ENCODE measurements around the gene TNP2. TPM values are rescaled to one million over a fixed set of nuclear protein-coding genes. Genes with fewer than 3 reads are reported as not detected.
"Not testable (repeated sequence)": the region's sequence is repeated elsewhere in the genome, so short reads cannot be mapped to it uniquely, and the experiment has no call there.

Gene TNP2
- total RNA-seq, 1 donor from 2014 or later = not detected

DNA sequence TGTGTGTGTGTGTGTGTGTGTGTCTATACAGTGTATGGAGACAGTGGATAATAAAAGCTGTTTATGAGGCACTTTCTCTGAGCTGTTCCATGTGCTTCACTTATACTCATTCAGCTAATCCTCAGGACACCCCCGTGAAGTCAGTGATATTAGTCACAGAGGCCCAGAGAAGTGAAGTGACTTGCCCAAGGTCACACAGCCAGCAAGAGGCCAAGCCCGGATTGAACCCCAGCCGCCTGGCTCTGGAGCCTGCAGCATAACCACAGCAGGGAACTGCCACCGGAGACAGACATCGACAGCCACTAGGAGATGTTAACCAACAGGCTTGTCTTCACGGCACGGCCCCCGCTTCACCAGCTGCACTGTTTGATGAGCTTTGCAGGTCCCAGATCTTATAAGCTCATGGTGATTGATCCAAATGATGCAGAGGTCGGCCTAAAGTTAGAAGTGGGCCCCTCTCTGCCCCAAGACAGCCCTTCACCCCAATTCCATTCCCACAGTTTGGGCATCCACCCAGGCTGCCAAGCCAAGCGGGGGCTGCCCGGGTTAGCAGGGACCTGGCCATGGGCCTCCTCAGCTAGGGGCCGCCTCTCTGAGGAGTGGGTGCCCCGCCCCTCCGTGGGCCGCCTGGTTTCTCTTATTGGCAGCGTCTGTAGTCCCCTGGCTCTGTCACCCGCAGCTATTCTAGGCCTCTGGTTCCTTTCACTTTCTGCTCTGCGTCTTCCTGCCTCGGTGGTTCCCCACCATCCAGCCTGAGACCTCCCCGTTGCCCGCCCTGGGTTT is 44.0 kb downstream of the TNP2 start:
- Histone ChIP-seq H3K4me1 (peaks cover 17% of the 10 kb centered on the region), H3K27me3 (no peaks in the 10 kb centered on the region), H3K9me3 (no peaks in the 10 kb centered on the region), H3K4me3 (no peak overlapping the region), H3K36me3 (no peaks in the 10 kb centered on the region), H3K27ac (peak overlapping the region; percentile 61)
- no peak for DNase-seq (ENCODE audit: extremely low spot score in 2 of 2)
- intact Hi-C loops (cut with DNase I) = no loop called here
- TF ChIP-seq, protein P1, sequence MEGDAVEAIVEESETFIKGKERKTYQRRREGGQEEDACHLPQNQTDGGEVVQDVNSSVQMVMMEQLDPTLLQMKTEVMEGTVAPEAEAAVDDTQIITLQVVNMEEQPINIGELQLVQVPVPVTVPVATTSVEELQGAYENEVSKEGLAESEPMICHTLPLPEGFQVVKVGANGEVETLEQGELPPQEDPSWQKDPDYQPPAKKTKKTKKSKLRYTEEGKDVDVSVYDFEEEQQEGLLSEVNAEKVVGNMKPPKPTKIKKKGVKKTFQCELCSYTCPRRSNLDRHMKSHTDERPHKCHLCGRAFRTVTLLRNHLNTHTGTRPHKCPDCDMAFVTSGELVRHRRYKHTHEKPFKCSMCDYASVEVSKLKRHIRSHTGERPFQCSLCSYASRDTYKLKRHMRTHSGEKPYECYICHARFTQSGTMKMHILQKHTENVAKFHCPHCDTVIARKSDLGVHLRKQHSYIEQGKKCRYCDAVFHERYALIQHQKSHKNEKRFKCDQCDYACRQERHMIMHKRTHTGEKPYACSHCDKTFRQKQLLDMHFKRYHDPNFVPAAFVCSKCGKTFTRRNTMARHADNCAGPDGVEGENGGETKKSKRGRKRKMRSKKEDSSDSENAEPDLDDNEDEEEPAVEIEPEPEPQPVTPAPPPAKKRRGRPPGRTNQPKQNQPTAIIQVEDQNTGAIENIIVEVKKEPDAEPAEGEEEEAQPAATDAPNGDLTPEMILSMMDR (IDR thresholded peaks at IDR 0.05) = no peak
- TF ChIP-seq POLR2AphosphoS5 (IDR thresholded peaks at IDR 0.05; ENCODE audit: insufficient read depth in 1 of 2, low read depth in 1 of 2) (peak in 1 of 2 donors; percentile 20), POLR2A (IDR thresholded peaks at IDR 0.05) (no peak)

DNA sequence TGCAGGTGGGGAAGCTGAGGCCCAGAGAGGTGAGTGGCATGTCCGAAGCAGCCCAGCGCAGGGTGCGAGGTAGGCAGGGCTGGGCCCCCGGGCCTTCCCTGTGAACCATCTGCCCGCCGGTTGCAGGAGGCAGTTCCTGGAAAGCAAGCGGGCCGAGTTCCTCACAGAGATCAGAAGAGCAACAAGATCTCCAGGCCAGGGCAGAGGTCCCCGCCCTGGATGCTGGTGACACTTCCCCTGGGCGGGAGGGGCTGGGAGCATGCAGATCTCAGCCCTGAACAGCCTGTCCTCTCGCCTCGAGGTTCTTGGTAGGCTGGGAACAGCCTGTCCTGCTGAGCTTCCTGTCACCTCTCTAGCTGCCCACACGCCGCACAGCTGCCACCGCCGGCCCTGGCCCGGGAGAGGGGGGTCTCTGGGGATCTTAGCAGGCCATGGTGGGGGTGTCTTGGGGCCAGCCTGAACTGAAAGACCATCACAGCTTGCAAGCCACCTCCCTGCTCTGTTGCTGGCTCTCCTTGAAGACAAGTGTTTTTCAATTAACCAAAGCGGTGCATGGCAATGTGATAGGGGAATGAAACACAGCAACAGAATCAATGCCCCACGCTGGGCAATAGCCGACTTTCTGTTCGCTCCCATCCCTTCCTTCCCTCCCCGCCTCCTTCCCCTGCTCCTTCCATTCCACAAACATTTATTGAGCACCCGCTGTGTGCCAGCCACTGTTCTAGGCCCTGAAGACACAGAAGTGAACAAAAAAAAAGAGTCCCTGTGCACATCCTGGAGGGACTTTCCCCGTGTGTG is 44.8 kb downstream of the TNP2 start:
- peak overlapping the region; percentile 61 for H3K27ac ChIP-seq
- intact Hi-C loops (cut with DNase I) = no loop called here
- H3K4me1 ChIP-seq = peaks cover 17% of the 10 kb centered on the region
- TF ChIP-seq, protein P1 (IDR thresholded peaks at IDR 0.05) = no peak
- TF ChIP-seq POLR2AphosphoS5 (IDR thresholded peaks at IDR 0.05; ENCODE audit: insufficient read depth in 1 of 2, low read depth in 1 of 2) (peak; percentile 51 to 85), POLR2A (IDR thresholded peaks at IDR 0.05) (no peak)
- H3K36me3 ChIP-seq = no peaks in the 10 kb centered on the region
- DNase-seq (ENCODE audit: extremely low spot score in 2 of 2) = no peak
- H3K27me3 ChIP-seq = no peaks in the 10 kb centered on the region
- no peak overlapping the region for H3K4me3 ChIP-seq
- H3K9me3 ChIP-seq = no peaks in the 10 kb centered on the region

DNA sequence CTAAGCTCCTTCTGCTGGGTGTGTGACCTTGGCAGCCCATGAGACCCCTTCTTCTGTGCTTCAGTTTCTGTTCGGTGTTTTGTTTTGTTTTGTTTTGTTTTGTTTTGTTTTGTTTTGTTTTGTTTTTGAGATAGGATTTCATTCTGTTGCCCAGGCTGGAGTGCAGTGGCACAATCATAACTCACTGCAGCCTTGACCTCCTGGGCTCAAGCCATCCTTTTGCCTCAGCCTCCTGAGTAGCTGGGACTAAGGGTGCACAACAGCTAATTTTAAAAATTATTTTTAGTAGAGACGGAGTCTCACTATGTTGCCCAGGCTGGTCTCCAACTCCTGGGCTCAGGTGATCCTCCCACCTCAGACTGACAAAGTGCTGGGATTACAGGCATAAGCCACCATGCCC is 48.6 kb downstream of the TNP2 start:
- intact Hi-C loops (cut with DNase I); H3K9me3 ChIP-seq: not testable (repeated sequence)

DNA sequence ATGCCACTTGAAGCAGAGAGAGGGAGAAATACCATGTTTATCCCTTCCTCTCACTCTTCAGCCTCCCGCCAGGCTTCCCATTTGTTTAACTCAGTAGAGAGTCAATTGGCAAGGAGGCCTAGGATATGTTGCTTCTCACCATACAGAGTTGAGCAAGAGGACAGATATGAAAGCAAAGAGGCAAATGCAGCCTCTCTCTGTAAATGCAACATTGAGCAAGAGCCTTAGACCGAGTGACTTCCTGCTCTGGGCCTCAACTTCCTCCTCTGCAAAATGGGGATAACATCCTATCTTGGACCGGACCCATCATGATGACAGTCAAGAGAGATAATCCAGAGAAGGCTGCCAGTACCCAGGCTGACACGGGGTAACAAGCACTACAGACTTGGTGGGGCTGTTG is 49.9 kb downstream of the TNP2 start:
- no peak for DNase-seq (ENCODE audit: extremely low spot score in 2 of 2)
- Histone ChIP-seq H3K36me3 (no peaks in the 10 kb centered on the region), H3K4me1 (no peaks in the 10 kb centered on the region), H3K27me3 (no peaks in the 10 kb centered on the region), H3K9me3 (no peaks in the 10 kb centered on the region), H3K27ac (no peak overlapping the region), H3K4me3 (no peak overlapping the region)
- TF ChIP-seq, protein P1 (IDR thresholded peaks at IDR 0.05) = no peak
- intact Hi-C loops (cut with DNase I) = no loop called here

More for the DNA sequence above, 48.6 kb downstream of the TNP2 start:
- DNase-seq (ENCODE audit: extremely low spot score in 2 of 2); H3K27me3 ChIP-seq; H3K4me3 ChIP-seq; H3K27ac ChIP-seq; H3K36me3 ChIP-seq: not testable (repeated sequence)
- H3K4me1 ChIP-seq = peaks cover 13% of the 10 kb centered on the region

DNA sequence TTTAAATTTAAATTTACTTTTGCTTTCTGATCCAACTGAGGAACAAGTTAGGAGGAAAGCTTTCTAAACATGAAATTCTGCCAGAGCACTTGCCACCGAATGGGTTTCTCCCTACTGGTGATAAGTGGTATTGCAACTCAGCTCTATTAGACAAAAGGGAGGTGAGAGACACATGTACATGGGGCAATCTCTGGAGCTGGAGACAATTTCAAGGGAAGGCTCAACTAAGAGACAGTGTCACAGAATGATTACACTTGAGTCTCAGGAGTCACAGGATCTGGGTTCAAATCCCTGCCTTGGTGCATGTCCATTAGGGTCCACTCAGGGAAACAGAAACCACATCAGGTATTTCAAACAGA is 50.5 kb downstream of the TNP2 start:
- TF ChIP-seq POLR2A (IDR thresholded peaks at IDR 0.05) (no peak), POLR2AphosphoS5 (IDR thresholded peaks at IDR 0.05; ENCODE audit: insufficient read depth in 1 of 2, low read depth in 1 of 2) (no peak)
- TF ChIP-seq, protein P1 (IDR thresholded peaks at IDR 0.05) = no peak
- no peaks in the 10 kb centered on the region for H3K27me3 ChIP-seq
- no peak for DNase-seq (ENCODE audit: extremely low spot score in 2 of 2)
- H3K36me3 ChIP-seq = no peaks in the 10 kb centered on the region
- H3K27ac ChIP-seq = no peak overlapping the region
- H3K4me1 ChIP-seq = no peaks in the 10 kb centered on the region
- H3K9me3 ChIP-seq = no peaks in the 10 kb centered on the region
- no peak overlapping the region for H3K4me3 ChIP-seq
- intact Hi-C loops (cut with DNase I) = no loop called here

Small RNAs within 50 kb of the gene (microRNA-seq; reads per million reads assigned to microRNA genes)
- not detected for gene MIR548H2 (ENCODE audit: borderline number of aligned reads, borderline replicate concordance)

Small RNAs within 50 kb of the gene (small RNA-seq; reads per million reads assigned to genes)
- gene MIR548H2 = not detected
- not detected for gene RF00019
- not detected for gene RF00554

Other genes starting within 250 kb of the TNP2 start
- 22.1 TPM for gene SOCS1, start 13.1 kb downstream of the TNP2 start, total RNA-seq
- not detected for gene PRM3, start 4.3 kb upstream of the TNP2 start, total RNA-seq
- not detected for gene PRM2, start 7.2 kb upstream of the TNP2 start, total RNA-seq
- not detected for gene PRM1, start 12.0 kb upstream of the TNP2 start, total RNA-seq
- 0.74 TPM for gene RMI2, start 76.1 kb upstream of the TNP2 start, total RNA-seq